ENCODE results near the gene HOXC4. TPM values are rescaled to one million over a fixed set of nuclear protein-coding genes. Genes with fewer than 3 reads are reported as not detected.

The HOXC4 gene
- total and polyA plus RNA-seq, 10 of the 15 experiments (the other 5 are each of a cell fraction or from before 2014, with no cell fraction given): 1.0 to 11.4 (median 4.2) TPM

- CTCF ChIA-PET: interaction anchor here (1.9 to 13.4 kb wide), 8 partner anchors 8 to 184 kb away, joined by 6 to 343 read pairs (median 18); partner anchors contain the start of genes HOXC10, HOXC4, HOXC5 and HOXC8
- FAIRE-seq: no peak
- Histone ChIP-seq H3K4me2 (ENCODE audit: control insufficient read depth, insufficient read depth) (no peak overlapping the region), H3K4me1 (ENCODE audit: control insufficient read depth, insufficient read depth, low read length) (peaks cover 16% of the 10 kb centered on the region), H3K27ac (ENCODE audit: control insufficient read depth, insufficient read depth) (no peak overlapping the region), H4K20me1 (ENCODE audit: control insufficient read depth, insufficient read depth) (no peaks in the 10 kb centered on the region), H3K4me3 (no peak overlapping the region), H3K79me2 (ENCODE audit: control insufficient read depth, insufficient read depth, low read length) (no peaks in the 10 kb centered on the region), H3K27me3 (replicated peaks in 1 of 2; ENCODE audit: control insufficient read depth in 2 of 2, insufficient read depth in 2 of 2, low read length in 1 of 2) (peaks cover 5 to 10% of the 10 kb centered on the region in 2 experiments), H3K36me3 (ENCODE audit: control insufficient read depth in 2 of 2, insufficient read depth in 2 of 2, low read length in 1 of 2) (no peaks in the 10 kb centered on the region), H2AFZ (ENCODE audit: control insufficient read depth, low read depth, low read length) (no peak overlapping the region), H3K9ac (ENCODE audit: control insufficient read depth, insufficient read depth, low read length) (no peak overlapping the region), H3K9me3 (replicated peaks; ENCODE audit: control insufficient read depth, insufficient read depth, low read length) (no peaks in the 10 kb centered on the region)
- no TSS peak for BruUV-seq (replicated peaks)
- SMC1A ChIA-PET (ENCODE audit: uncharacterized antibody, unreplicated experiment): interaction anchor here (0.6 to 2.3 kb wide), 12 partner anchors 8 to 192 kb away, joined by 3 to 22 read pairs (median 5); partner anchors contain the start of genes HOXC4, HOXC5 and SMUG1
- POLR2A ChIA-PET: interaction anchor here (0.6 to 1.6 kb wide), 5 partner anchors 8 to 183 kb away, joined by 3 to 5 read pairs (median 3); no protein-coding TSS in a partner anchor
- TF ChIP-seq ZNF24 (IDR thresholded peaks at IDR 0.05) (no peak), SMAD5 (IDR thresholded peaks at IDR 0.05; ENCODE audit: low read depth) (no peak), ATF2 (IDR thresholded peaks at IDR 0.05; ENCODE audit: low read length) (no peak), NRF1 (conservative IDR thresholded peaks at IDR 0.05; ENCODE audit: low read depth, low read length) (no peak), PAX5 (IDR thresholded peaks at IDR 0.05; ENCODE audit: borderline replicate concordance, low read depth, low read length) (no peak), HDAC6 (IDR thresholded peaks at IDR 0.05; ENCODE audit: unreplicated experiment) (no peak), RAD21 (IDR thresholded peaks at IDR 0.05; ENCODE audit: insufficient read depth, low read depth, low read length) (no peak), POLR2AphosphoS5 (IDR thresholded peaks at IDR 0.05; ENCODE audit: low read length) (no peak), ELK1 (IDR thresholded peaks at IDR 0.05; ENCODE audit: low read depth, low read length) (no peak), CHD1 (IDR thresholded peaks at IDR 0.05; ENCODE audit: low read depth, low read length) (no peak), MXI1 (IDR thresholded peaks at IDR 0.05; ENCODE audit: low read depth, low read length) (no peak)
- TF ChIP-seq, protein P1, sequence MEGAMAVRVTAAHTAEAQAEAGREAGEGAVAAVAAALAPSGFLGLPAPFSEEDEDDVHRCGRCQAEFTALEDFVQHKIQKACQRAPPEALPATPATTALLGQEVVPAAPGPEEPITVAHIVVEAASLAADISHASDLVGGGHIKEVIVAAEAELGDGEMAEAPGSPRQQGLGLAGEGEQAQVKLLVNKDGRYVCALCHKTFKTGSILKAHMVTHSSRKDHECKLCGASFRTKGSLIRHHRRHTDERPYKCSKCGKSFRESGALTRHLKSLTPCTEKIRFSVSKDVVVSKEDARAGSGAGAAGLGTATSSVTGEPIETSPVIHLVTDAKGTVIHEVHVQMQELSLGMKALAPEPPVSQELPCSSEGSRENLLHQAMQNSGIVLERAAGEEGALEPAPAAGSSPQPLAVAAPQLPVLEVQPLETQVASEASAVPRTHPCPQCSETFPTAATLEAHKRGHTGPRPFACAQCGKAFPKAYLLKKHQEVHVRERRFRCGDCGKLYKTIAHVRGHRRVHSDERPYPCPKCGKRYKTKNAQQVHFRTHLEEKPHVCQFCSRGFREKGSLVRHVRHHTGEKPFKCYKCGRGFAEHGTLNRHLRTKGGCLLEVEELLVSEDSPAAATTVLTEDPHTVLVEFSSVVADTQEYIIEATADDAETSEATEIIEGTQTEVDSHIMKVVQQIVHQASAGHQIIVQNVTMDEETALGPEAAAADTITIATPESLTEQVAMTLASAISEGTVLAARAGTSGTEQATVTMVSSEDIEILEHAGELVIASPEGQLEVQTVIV (IDR thresholded peaks at IDR 0.05; ENCODE audit: borderline replicate concordance, partially characterized antibody): no peak
- TF ChIP-seq, protein P2, sequence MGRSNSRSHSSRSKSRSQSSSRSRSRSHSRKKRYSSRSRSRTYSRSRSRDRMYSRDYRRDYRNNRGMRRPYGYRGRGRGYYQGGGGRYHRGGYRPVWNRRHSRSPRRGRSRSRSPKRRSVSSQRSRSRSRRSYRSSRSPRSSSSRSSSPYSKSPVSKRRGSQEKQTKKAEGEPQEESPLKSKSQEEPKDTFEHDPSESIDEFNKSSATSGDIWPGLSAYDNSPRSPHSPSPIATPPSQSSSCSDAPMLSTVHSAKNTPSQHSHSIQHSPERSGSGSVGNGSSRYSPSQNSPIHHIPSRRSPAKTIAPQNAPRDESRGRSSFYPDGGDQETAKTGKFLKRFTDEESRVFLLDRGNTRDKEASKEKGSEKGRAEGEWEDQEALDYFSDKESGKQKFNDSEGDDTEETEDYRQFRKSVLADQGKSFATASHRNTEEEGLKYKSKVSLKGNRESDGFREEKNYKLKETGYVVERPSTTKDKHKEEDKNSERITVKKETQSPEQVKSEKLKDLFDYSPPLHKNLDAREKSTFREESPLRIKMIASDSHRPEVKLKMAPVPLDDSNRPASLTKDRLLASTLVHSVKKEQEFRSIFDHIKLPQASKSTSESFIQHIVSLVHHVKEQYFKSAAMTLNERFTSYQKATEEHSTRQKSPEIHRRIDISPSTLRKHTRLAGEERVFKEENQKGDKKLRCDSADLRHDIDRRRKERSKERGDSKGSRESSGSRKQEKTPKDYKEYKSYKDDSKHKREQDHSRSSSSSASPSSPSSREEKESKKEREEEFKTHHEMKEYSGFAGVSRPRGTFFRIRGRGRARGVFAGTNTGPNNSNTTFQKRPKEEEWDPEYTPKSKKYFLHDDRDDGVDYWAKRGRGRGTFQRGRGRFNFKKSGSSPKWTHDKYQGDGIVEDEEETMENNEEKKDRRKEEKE (IDR thresholded peaks at IDR 0.05): no peak
- DNase-seq (ENCODE audit: low read depth, low spot score): no peak
- in situ Hi-C loops (cut with MboI): loop anchor here (10.0 kb wide), 2 partner anchors 171 to 341 kb away; partner anchors contain the start of gene GPR84
- intact Hi-C loops (cut with micrococcal nuclease; ENCODE audit: unreplicated experiment): no loop called here
- no peak for ATAC-seq
- RAD21 ChIA-PET (ENCODE audit: unreplicated experiment): interaction anchor here (1.5 to 1.6 kb wide), 2 partner anchors 15 to 17 kb away, joined by 5 read pairs; partner anchors contain the start of gene HOXC8
- 73% methylated on average over 17 of the region's 17 CpGs for whole genome bisulfite sequencing (ENCODE audit: insufficient coverage, insufficient replicate concordance, low lambda C conversion rate, missing lambda C conversion rate)
Measured at GRCh38 chr12:54024127-54024526, 29.5 kb upstream of the HOXC4 start.

Data from GM12878 (cell line).